PFSK-1 (cell line): Measurements from ENCODE around the gene CIDEA.

Experiments used
- FOXP2 ChIP-seq: optimal IDR thresholded peaks from 2 replicates; pipeline ENCODE3; 2011; ENCODE audit warnings: borderline replicate concordance, control low read depth, inconsistent platforms; ENCODE audit not compliant: insufficient read depth; ENCODE audit errors: extremely low read length, extremely low read depth
- POLR2AphosphoS5 ChIP-seq: IDR thresholded peaks from 2 replicates; pipeline ENCODE4 v1.6.1; 2012; ENCODE audit warnings: low read depth, mild to moderate bottlenecking, control low read depth, low read length, moderate library complexity
- SIN3A ChIP-seq: IDR thresholded peaks from 2 replicates; pipeline ENCODE4 v1.6.1; 2012; ENCODE audit warnings: mild to moderate bottlenecking, low read length, moderate library complexity, borderline replicate concordance; ENCODE audit not compliant: insufficient read depth
- TAF1 ChIP-seq: IDR thresholded peaks from 2 replicates; pipeline ENCODE4 v1.6.1; 2012; ENCODE audit warnings: low read length, control low read depth, borderline replicate concordance; ENCODE audit not compliant: insufficient read depth
- TF ChIP-seq, protein P1 (sequence below), 2 experiments: IDR thresholded peaks; 2 replicates each; pipeline versions ENCODE4 v1.6.1 to v1.8.0; 2011 to 2012; ENCODE audit warnings: low read depth in 2 of 2, low read length in 2 of 2, control low read depth in 1 of 2, inconsistent platforms in 1 of 2, mild to moderate bottlenecking in 1 of 2, moderate library complexity in 1 of 2; ENCODE audit not compliant: insufficient read depth in 1 of 2

Gene CIDEA

DNA sequence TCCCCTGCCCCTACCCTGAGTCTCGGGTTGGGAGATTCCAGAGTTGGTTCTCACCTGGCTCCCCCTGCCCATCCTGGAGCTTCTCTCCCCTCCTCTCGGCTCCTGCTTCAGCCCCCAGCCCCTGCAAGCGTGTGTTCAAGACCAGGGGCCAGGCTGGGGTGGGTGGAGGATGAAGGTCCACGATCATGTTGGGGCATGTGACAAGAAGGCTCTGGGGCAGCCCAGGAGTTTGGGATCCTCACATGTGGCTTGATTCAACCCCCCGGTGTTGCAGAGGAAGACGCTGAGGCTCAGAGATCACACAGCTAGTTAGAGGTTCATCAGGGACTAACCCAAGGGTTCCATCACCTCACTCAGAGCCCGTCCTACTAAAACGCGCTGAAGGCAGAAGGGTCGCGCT, 39.7 kb downstream of the CIDEA start:
- TF ChIP-seq SIN3A: no peak
- TF ChIP-seq, protein P1, sequence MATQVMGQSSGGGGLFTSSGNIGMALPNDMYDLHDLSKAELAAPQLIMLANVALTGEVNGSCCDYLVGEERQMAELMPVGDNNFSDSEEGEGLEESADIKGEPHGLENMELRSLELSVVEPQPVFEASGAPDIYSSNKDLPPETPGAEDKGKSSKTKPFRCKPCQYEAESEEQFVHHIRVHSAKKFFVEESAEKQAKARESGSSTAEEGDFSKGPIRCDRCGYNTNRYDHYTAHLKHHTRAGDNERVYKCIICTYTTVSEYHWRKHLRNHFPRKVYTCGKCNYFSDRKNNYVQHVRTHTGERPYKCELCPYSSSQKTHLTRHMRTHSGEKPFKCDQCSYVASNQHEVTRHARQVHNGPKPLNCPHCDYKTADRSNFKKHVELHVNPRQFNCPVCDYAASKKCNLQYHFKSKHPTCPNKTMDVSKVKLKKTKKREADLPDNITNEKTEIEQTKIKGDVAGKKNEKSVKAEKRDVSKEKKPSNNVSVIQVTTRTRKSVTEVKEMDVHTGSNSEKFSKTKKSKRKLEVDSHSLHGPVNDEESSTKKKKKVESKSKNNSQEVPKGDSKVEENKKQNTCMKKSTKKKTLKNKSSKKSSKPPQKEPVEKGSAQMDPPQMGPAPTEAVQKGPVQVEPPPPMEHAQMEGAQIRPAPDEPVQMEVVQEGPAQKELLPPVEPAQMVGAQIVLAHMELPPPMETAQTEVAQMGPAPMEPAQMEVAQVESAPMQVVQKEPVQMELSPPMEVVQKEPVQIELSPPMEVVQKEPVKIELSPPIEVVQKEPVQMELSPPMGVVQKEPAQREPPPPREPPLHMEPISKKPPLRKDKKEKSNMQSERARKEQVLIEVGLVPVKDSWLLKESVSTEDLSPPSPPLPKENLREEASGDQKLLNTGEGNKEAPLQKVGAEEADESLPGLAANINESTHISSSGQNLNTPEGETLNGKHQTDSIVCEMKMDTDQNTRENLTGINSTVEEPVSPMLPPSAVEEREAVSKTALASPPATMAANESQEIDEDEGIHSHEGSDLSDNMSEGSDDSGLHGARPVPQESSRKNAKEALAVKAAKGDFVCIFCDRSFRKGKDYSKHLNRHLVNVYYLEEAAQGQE (IDR thresholded peaks at IDR 0.05; ENCODE audit: insufficient read depth in 1 of 2, low read depth in 2 of 2, low read length in 2 of 2): no peak
- TF ChIP-seq FOXP2: no peak
- no peak for TF ChIP-seq POLR2AphosphoS5

DNA sequence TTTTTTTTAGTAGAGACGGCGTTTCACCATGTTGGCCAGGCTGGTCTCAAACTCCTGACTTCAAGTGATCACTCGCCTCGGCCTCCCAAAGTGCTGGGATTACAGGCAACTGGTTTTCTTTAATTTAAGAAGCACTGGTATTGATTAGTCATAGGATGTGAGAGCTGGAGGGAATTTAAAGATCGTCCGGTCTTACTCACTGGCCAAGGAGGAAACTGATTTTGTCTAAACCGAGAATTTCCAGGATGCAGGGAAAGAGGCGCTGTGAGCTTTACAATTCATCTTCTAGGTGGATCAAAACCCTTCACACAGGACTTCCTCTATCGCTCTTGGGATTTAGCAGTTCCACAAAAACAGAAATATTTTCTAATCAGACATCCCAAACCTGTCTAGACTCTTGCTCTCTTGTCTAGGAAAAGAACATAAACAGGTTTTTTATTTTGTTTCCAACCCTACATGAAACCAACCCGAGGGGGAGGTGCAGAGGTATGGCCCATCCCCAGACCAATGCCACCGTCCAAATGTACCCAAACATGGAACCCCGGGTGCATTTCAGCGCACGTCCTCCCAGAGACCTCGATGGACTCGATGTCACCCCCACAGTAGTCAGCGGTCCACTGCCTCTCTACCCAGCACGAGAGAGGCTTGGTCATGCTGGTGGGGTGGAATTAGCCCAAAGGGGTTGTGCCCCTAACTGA, 41.4 kb downstream of the CIDEA start:
- TF ChIP-seq FOXP2 (no peak), SIN3A (no peak), TAF1 (no peak), POLR2AphosphoS5 (no peak)
- TF ChIP-seq, protein P1 (IDR thresholded peaks at IDR 0.05; ENCODE audit: insufficient read depth in 1 of 2, low read depth in 2 of 2, low read length in 2 of 2): no peak

DNA sequence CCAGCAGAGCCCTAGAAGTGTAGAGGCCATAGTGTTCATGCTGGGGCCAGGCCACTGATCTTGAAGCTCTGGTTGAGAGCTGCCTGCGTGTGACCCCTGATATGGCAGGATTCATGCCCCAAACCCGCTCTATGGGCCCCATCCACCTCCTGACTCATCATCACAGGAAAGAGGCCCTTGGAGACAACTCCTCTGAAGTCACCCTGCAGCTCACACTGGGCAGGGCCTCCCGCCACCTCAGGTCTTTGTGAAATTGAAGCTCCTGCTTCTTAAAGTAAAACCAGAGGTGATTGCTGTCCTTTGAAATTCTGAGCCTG, 41.9 kb downstream of the CIDEA start:
- TF ChIP-seq, protein P1 (IDR thresholded peaks at IDR 0.05; ENCODE audit: insufficient read depth in 1 of 2, low read depth in 2 of 2, low read length in 2 of 2): no peak
- TF ChIP-seq SIN3A (no peak), POLR2AphosphoS5 (no peak), TAF1 (no peak), FOXP2 (no peak)

DNA sequence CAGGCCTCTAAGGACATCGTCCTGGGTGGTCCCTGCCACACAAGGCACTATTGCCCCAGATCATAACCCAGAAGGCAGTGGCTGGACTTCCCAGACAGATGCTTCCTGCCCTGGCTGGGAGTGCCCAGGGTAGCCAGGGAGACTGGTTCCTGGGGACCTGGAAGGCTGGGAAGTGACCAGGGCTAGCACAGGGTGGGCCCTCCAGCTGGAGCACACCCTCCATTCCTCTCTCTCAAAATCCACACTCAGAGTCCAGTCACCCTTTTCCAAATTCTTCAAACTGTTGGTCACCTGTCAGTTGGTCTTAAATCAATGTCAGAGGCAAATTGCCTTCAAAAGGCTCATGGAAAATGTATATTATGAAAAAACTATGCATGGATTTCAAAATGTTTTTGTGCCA, 42.3 kb downstream of the CIDEA start:
- TF ChIP-seq, protein P1 (IDR thresholded peaks at IDR 0.05; ENCODE audit: insufficient read depth in 1 of 2, low read depth in 2 of 2, low read length in 2 of 2): no peak

DNA sequence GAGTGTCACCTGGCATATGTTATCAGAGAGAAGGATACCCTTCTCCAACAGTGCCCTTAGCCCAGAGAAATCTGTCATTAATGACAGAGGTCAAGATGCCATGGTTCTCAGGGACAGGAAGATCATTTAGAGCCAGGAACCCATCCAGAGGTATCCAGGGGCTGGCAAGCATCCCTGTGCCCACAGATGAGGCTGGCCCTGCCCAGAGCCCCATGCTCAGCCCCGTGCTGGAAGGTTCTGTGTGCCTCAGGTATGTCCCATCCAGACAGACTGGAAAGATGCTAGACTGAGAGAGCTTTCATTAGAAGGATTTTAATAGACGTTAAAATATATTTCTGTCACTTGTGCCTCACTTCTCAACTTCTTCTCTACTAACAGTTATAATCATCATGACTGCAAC, 45.7 kb downstream of the CIDEA start:
- TF ChIP-seq, protein P1 (IDR thresholded peaks at IDR 0.05; ENCODE audit: insufficient read depth in 1 of 2, low read depth in 2 of 2, low read length in 2 of 2): no peak
- TF ChIP-seq SIN3A: no peak
- no peak for TF ChIP-seq POLR2AphosphoS5
- TF ChIP-seq FOXP2: no peak
- no peak for TF ChIP-seq TAF1
